ENCODE measurements around the gene HABP2.

HABP2 gene

GRCh38 chr10:113525713-113526112, 27.1 kb upstream of the HABP2 start:
- in situ Hi-C loops (cut with HindIII; ENCODE audit: low sequenced_read_pairs), result no loop called here

GRCh38 chr10:113527211-113527906, 25.5 kb upstream of the HABP2 start:
- in situ Hi-C loops (cut with HindIII; ENCODE audit: low sequenced_read_pairs), result no loop called here

DNA sequence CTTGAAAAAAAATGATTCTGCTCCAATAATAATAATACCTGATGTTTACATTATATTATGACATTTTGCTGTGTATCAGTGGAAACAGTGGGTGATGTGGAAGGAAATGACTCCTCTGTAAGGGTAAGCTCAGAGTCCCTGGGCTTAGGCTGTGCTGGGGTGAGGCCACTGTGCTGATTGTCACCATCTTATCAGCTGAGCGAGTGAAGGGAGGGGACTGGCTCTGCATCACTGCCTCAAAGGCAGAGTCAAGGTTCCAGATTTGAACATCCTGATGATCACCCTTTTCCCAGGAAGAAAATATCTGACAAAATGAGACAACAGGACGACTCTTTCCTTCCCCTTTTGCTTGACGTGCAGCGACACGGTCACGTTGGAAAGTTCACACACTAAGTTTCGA, 24.0 kb upstream of the HABP2 start:
- in situ Hi-C loops (cut with HindIII; ENCODE audit: low sequenced_read_pairs), result no loop called here

DNA sequence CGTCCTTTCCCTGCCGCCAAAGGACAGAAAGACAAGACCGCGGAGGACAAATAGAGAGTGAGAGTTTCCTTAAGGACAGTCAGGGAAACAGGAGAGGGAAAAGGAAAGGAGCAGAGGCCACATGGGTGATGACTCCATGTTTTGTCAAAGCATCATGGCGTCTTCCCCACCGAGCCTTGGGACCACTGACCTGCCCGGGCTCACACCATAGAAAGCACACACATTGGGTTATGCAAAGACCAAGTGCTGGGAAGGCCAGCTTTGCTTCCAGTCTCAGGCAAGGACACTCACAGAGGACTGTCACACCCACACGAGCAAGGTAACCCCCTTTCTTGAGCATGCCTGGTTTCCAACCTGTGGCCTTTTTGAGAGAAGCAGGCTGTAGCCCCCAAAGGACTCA, 23.3 kb upstream of the HABP2 start:
- in situ Hi-C loops (cut with HindIII; ENCODE audit: low sequenced_read_pairs), result no loop called here

DNA sequence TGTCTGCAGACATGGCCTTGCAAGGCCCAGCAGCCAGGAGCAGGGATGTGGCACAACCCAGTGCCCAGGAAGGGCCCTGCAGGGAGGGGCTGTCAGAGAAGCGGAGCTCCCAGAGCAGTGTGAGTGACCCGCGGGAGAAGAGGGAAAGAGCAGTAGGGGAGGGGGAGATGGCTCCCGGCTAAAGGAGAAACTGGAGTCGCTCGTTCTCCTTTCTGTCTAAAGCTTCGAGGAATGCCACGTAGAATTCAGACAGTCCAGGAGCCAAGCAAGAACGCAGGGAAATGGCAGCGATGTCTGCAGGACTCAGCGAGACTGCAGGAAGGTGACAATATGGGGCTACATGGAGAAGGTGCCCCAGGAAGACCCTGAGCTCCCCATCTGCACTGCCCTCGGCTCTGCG, 22.4 kb upstream of the HABP2 start:
- in situ Hi-C loops (cut with HindIII; ENCODE audit: low sequenced_read_pairs), result no loop called here

DNA sequence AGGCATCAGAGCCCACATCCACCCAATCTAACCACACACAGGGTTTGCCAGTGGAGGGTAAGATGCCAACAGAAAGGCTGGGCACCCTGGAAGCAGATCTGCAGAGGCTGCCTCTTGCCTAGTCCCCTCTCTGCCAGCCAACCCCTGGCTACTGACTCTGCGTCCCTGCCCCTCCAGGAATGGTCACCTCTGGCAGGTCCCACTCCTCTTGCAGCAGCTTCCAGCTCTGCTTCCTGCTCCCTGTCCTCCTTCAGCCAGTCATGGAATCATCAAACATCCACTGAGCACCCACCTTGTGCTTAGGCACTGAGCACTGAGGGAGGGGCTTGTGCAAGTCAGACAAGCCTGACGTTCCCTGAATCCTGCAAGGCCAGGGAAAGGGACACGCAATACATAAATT, 20.1 kb upstream of the HABP2 start:
- in situ Hi-C loops (cut with HindIII; ENCODE audit: low sequenced_read_pairs), result no loop called here

- in situ Hi-C loops (cut with HindIII; ENCODE audit: low sequenced_read_pairs), result no loop called here
Measured at GRCh38 chr10:113533801-113534200, 19.1 kb upstream of the HABP2 start.

- in situ Hi-C loops (cut with HindIII; ENCODE audit: low sequenced_read_pairs), result no loop called here
Measured at GRCh38 chr10:113534423-113534822, 18.4 kb upstream of the HABP2 start.

DNA sequence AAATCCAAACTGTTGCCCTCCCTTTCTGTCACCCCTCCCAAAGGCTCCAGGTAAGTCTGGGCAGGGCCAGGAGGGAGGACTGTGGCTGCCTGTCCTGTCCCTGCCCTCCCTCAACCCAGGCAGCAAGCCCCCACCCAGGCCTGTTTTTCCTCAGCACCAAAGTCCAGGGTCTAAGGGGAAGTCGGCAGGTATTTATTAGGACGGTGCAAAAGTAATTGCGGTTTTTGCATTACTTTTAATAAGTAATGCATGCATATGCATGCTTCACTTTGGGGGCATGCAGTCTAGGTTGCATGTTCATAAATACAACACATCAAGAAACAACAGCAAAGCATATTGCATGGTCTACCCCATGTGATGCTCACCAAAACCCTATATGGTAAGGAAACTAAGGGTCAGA, 15.2 kb upstream of the HABP2 start:
- in situ Hi-C loops (cut with HindIII; ENCODE audit: low sequenced_read_pairs), result no loop called here

GRCh38 chr10:113538151-113538550, 14.7 kb upstream of the HABP2 start:
- in situ Hi-C loops (cut with HindIII; ENCODE audit: low sequenced_read_pairs), result no loop called here

GRCh38 chr10:113539789-113540188, 13.1 kb upstream of the HABP2 start:
- in situ Hi-C loops (cut with HindIII; ENCODE audit: low sequenced_read_pairs), result no loop called here

GRCh38 chr10:113540845-113541548, 11.9 kb upstream of the HABP2 start:
- in situ Hi-C loops (cut with HindIII; ENCODE audit: low sequenced_read_pairs), result no loop called here

GRCh38 chr10:113541549-113541927, 11.3 kb upstream of the HABP2 start:
- in situ Hi-C loops (cut with HindIII; ENCODE audit: low sequenced_read_pairs), result no loop called here

DNA sequence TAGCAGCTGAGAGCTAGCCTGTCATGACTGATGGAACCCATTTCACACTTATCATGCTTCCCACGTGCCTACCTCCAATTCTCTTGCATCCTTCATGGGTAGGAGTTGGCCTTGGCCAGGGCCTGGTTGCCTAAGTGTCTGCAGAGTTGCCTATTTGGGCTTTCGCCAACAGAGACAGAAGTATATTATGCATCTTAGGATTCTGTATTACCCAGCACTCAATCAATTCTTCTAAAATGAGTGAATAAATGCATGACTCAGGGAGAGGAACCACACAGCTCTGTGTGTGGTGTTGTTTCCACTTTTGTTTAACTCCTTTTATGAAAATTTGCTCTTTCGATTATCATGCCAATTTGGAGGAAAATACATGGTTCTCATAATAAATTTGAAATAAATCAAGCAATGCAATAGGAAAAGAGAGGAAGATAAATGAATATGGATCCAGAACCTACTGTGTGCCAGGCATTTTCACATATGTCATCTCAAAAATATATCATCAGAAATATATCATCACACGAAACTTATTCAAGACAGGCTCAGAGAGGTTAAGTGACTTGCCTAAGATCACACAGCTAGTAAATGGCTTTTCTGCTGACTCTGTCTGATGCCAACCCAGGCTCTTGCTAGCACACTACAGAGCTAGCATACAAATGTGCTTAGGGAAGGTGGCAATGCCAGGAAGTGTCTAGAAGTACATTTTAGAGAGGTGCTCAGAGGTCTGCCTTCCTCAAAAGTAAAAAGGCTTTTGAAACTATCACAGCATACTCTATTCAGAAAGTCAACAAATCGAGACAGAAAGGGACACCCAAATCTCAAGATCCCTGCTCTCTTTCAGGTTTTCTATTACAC, 9.5 kb upstream of the HABP2 start:
- in situ Hi-C loops (cut with HindIII; ENCODE audit: low sequenced_read_pairs), result no loop called here

DNA sequence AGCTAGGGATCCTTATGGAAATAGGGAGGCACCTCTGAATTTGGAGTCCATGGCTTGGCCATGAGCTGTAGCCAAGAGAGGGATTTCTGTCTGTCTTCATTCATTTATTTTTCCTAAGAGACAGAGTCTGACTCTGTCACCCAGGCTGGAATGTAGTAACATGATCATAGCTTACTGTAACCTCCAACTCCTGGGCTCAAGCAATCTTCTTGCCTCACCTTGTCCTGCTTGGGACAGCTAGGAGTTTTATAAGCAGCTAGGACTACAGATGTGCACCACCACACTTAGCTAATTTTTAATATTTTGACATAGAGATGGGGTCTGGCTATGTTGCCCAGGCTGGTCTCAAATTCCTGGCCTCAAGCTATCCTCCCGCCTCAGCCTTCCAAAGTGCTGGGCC, 8.5 kb upstream of the HABP2 start:
- in situ Hi-C loops (cut with HindIII; ENCODE audit: low sequenced_read_pairs), result no loop called here

DNA sequence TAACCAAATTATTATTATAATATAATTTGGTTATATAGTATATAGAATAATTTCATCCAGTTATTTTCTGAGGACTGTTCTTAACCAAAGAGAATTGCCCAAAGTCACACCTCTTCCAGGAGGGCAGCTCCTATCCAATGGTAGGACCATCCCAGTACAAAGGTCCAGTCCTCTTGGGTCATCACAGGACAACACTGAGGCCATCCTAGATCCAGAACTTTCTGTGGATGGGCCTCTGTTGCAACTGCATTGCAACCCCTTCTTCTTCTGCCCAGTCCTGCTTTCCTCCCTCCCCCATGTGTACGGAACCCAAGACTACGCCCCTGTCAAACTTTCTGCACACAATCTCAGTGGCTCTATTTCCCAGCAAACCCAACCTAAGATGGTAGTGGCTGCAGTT, 5.4 kb upstream of the HABP2 start:
- in situ Hi-C loops (cut with HindIII; ENCODE audit: low sequenced_read_pairs), result no loop called here

- in situ Hi-C loops (cut with HindIII; ENCODE audit: low sequenced_read_pairs), result no loop called here
Measured at GRCh38 chr10:113549856-113550255, 3.0 kb upstream of the HABP2 start.

- in situ Hi-C loops (cut with HindIII; ENCODE audit: low sequenced_read_pairs), result no loop called here
Measured at GRCh38 chr10:113550365-113550764, 2.5 kb upstream of the HABP2 start.

DNA sequence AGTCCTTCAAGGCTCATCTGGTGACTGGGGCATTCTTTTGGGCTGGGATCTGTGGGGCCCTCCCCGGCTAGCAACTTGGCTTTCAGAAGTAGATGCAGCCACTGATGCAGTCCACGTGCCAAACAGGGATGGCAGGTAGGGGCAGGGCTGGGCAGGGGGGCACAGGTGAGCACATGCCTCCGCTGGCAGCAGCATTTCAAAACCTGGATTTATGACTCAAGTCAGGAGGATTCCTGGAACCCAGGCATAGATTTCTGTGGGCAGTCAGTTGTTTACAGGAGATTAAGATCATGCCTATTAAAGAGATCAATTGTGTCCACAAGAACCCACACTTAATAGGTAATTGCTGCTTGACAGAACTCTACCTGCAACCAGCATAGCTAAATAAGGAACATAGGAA, 839 bp upstream of the HABP2 start:
- in situ Hi-C loops (cut with HindIII; ENCODE audit: low sequenced_read_pairs), result no loop called here

GRCh38 chr10:113553149-113553548, 296 bp downstream of the HABP2 start:
- in situ Hi-C loops (cut with HindIII; ENCODE audit: low sequenced_read_pairs), result no loop called here

GRCh38 chr10:113554214-113554613, 1.4 kb downstream of the HABP2 start:
- in situ Hi-C loops (cut with HindIII; ENCODE audit: low sequenced_read_pairs), result no loop called here

DNA sequence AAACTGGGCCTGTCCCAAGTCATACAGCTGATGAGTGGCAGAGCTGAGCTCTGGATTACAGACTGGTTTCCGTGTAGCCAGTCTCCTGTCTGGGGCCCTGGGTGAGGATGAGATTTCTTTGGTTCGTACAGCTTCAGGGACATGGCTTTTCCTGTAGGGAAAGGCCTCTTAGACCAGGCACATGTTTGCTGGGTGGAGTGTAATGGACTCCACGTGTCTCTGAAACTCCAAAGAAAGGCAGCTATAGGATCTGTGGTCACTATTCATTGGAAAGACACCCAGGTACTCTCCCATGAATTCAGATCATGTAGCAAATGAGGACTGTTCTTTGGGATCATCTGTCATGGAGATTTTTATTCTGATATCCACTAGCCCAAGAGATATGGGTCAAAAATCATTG, 2.4 kb downstream of the HABP2 start:
- in situ Hi-C loops (cut with HindIII; ENCODE audit: low sequenced_read_pairs), result no loop called here
